IPS-18a (cell line): ENCODE data around the gene PTGDS.
A peak's percentile ranks its signal among the peaks of the same experiment; 100 is the strongest.

Experiments
- H3K27ac ChIP-seq: one replicate; pipeline ENCODE4 v1.5.1; 2013; ENCODE audit warnings: low read length
- H3K27me3 ChIP-seq: one replicate; pipeline ENCODE4 v1.6.1; 2013; ENCODE audit warnings: mild to moderate bottlenecking, low read length; ENCODE audit not compliant: control insufficient read depth, insufficient read depth
- H3K36me3 ChIP-seq: one replicate; pipeline ENCODE4 v1.6.1; 2013; ENCODE audit warnings: low read depth, low read length; ENCODE audit not compliant: control insufficient read depth
- H3K4me1 ChIP-seq: one replicate; pipeline ENCODE4 v1.6.1; 2013; ENCODE audit warnings: low read depth, low read length; ENCODE audit not compliant: control insufficient read depth
- H3K4me3 ChIP-seq: one replicate; pipeline ENCODE4 v1.5.1; 2013; ENCODE audit warnings: low read length
- H3K9ac ChIP-seq: one replicate; pipeline ENCODE4 v1.6.1; 2013; ENCODE audit warnings: mild to moderate bottlenecking, low read length, moderate library complexity
- H3K9me3 ChIP-seq: one replicate; pipeline ENCODE4 v1.6.1; 2013; ENCODE audit warnings: low read depth, low read length; ENCODE audit not compliant: control insufficient read depth

The PTGDS gene

GRCh38 chr9:136977223-136977622 lies at the start of gene PTGDS:
Gene PTGDS, plus strand, starts transcription at chr9:136977504. Its CDS starts 75 bp downstream, at chr9:136977579.
- Histone ChIP-seq H3K4me3 (peak within 1 kb of the TSS; percentile 58), H3K9ac (no peak within 1 kb of the TSS), H3K36me3 (no peaks in the 10 kb centered on the region), H3K4me1 (peaks cover 3% of the 10 kb centered on the region), H3K27ac (no peak within 1 kb of the TSS), H3K9me3 (no peaks in the 10 kb centered on the region), H3K27me3 (peaks cover 4% of the 10 kb centered on the region)

DNA sequence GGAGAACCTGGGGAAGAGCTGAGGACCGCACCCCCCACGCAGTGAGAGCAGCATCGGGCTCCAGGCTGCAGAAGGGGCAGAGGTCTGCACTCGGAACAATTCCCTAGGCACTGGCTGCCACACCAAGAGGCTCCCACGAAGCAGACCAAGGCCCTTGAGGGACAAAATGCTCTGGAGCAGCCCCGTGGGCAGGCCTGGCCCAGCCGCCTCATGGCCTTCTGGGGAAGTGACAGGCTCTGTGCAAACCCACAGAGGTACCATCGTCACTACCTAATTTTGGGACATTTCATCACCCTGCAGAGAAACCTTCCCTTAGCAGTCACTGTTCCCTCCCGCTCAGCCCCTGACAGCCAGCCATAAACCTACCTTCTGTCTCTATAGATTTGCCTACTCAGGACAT lies 48.7 kb upstream of the PTGDS start:
- no peak overlapping the region for H3K4me3 ChIP-seq
- no peaks in the 10 kb centered on the region for H3K9me3 ChIP-seq
- H3K36me3 ChIP-seq, result peaks cover 28% of the 10 kb centered on the region
- H3K4me1 ChIP-seq, result no peaks in the 10 kb centered on the region
- no peaks in the 10 kb centered on the region for H3K27me3 ChIP-seq
- H3K27ac ChIP-seq, result no peak overlapping the region
- H3K9ac ChIP-seq, result no peak overlapping the region

DNA sequence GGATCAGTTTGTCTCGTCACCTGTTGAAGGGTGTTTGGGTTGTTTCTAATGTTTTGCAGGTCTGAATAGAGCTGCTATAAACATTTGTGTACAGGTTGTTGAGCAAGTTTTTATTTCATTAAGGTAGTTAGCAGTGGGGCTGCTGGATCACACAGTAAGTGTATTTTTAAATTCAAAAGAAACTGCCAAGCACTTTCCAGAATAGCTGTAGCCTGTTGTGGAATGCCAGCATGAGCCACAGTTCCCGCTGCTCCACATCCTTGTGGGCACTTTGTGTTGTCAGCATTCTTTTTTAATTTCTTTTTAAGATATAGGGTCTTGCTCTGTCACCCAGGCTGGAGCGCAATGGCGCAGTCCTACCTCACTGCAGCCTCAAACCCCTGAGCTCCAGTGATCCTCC lies 47.3 kb upstream of the PTGDS start:
- Histone ChIP-seq H3K4me1 (no peaks in the 10 kb centered on the region), H3K27ac (no peak overlapping the region), H3K9me3 (no peaks in the 10 kb centered on the region), H3K9ac (no peak overlapping the region), H3K4me3 (no peak overlapping the region), H3K27me3 (no peaks in the 10 kb centered on the region), H3K36me3 (peaks cover 19% of the 10 kb centered on the region)

DNA sequence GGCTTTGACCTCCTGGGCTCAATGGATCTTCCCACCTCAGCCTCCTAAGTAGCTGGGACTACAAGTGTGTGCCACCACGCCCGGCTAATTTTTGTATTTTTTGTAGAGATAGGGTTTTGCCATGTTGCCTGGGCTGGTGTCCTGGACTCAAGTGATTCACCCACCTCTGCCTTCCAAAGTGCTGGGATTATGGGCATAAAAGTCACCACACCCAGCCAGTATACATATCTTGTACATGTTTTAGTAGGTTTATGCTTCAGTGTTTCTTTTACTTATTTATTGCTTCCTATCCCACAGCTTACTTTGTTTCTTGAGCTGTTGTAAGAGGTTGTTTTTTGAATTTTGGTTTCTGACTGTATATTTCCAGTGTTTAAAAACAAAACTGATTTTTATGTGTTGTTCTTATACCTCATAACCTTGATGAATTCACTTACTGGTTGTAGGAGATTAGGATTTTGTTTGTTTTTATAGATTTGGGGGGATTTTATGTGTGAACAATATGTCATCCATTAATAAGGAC lies 45.6 kb upstream of the PTGDS start:
- Histone ChIP-seq H3K4me3 (no peak overlapping the region), H3K9ac (no peak overlapping the region), H3K27me3 (no peaks in the 10 kb centered on the region), H3K36me3 (peaks cover 7% of the 10 kb centered on the region), H3K27ac (no peak overlapping the region), H3K9me3 (no peaks in the 10 kb centered on the region), H3K4me1 (no peaks in the 10 kb centered on the region)

DNA sequence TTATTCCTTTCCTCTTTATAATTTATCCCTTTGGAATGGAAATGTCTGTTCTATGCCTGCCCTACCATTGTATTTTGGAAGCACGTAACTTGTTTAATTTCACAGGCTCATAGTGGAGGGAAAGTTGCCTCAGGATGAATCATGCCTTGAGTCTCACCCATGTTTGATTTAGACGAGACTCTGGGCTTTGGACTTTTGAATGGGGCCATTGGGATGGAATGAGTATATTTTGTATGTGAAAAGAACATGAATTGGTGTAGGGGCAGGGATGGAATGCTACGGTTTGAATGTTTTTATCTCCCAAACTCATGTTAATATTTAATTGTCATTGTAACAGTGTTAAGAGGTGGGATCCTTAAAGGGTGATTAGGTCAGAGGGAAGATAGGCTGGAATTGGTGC lies 43.0 kb upstream of the PTGDS start:
- Histone ChIP-seq H3K9ac (no peak overlapping the region), H3K27me3 (no peaks in the 10 kb centered on the region), H3K36me3 (peaks cover 2% of the 10 kb centered on the region), H3K9me3 (no peaks in the 10 kb centered on the region), H3K27ac (no peak overlapping the region), H3K4me3 (no peak overlapping the region), H3K4me1 (no peaks in the 10 kb centered on the region)

GRCh38 chr9:136935651-136936050 lies 41.7 kb upstream of the PTGDS start:
- no peaks in the 10 kb centered on the region for H3K27me3 ChIP-seq
- no peak overlapping the region for H3K4me3 ChIP-seq
- no peak overlapping the region for H3K27ac ChIP-seq
- H3K4me1 ChIP-seq, result no peaks in the 10 kb centered on the region
- no peak overlapping the region for H3K9ac ChIP-seq
- no peaks in the 10 kb centered on the region for H3K9me3 ChIP-seq
- peaks cover 8% of the 10 kb centered on the region for H3K36me3 ChIP-seq

- Histone ChIP-seq H3K9me3 (no peaks in the 10 kb centered on the region), H3K4me3 (no peak overlapping the region), H3K27me3 (no peaks in the 10 kb centered on the region), H3K4me1 (no peaks in the 10 kb centered on the region), H3K36me3 (peaks cover 14% of the 10 kb centered on the region), H3K27ac (no peak overlapping the region), H3K9ac (no peak overlapping the region)
Observed at GRCh38 chr9:136936645-136937170, 40.6 kb upstream of the PTGDS start.

DNA sequence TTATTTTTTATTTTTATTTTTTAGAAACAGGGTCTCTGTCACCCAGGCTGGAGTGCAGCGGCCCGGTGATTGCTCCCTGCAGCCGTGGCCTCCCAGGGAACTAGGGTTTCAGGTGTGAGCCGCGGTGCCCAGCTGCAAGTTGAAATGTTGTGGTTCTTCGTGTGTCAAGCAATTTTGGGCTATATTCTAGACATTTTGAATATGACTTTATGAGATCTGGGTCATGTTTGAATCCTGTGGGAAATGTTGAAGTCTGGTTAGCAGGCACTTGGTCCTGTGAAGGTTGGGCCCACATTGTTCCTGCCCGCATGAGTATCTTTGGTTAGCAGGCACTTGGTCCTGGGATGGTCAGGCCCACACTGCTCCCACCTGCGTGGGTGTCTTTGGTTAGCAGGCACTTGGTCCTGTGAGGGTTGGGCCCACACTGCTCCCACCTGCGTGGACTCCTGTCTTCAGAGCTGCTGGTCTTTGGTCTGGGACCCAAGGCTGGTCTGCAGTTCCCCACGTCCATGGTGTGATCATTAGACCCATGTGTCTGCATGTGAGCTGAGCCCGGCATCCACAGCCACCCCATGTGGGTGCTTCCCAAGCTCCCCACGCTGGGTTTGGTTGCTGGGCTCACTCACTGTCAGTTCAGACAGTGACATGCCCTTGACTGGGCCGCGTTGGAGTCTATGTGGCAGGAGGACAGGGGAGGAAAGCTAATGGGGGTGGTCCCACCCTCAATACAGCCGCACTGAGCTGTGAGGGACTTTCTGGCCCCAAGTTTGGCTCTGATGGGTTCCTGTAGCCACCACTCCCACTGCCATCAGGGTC lies 39.9 kb upstream of the PTGDS start:
- Histone ChIP-seq H3K27ac (no peak overlapping the region), H3K36me3 (peaks cover 16% of the 10 kb centered on the region), H3K4me1 (no peaks in the 10 kb centered on the region)

DNA sequence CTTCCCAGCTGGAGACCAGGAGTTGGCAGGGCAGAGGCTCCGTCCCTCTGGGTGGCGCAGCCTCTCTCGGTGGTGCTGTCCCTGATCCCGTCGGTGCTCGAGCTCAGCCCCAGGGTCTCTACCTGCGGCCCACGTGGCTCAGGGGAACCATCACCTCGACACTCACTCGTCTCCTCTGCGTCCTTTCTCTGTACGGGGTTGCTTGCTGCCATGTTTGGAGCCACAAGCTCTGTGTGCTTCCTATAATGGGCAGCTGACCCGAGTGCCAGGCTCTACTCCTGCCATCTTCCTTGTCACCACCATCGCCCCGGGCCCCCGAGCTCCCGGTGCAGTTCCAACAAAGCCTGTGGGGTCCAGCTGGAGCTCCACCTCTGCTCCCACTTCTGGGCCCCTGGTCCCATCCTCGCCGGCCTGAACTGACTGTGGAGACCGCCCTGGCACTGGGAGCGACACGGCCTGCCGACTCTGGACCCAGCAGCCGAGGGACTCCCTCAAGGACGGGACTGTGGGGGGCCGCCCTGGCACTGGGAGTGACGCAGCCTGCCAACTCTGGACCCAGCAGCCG lies 37.8 kb upstream of the PTGDS start:
- H3K4me1 ChIP-seq, result no peaks in the 10 kb centered on the region
- no peaks in the 10 kb centered on the region for H3K9me3 ChIP-seq
- no peak overlapping the region for H3K27ac ChIP-seq
- no peaks in the 10 kb centered on the region for H3K27me3 ChIP-seq
- peaks cover 16% of the 10 kb centered on the region for H3K36me3 ChIP-seq
- H3K9ac ChIP-seq, result no peak overlapping the region
- H3K4me3 ChIP-seq, result no peak overlapping the region

More for the DNA sequence above, 39.9 kb upstream of the PTGDS start:
- Histone ChIP-seq H3K9ac (no peak overlapping the region), H3K4me3 (no peak overlapping the region), H3K27me3 (no peaks in the 10 kb centered on the region), H3K9me3 (no peaks in the 10 kb centered on the region)

DNA sequence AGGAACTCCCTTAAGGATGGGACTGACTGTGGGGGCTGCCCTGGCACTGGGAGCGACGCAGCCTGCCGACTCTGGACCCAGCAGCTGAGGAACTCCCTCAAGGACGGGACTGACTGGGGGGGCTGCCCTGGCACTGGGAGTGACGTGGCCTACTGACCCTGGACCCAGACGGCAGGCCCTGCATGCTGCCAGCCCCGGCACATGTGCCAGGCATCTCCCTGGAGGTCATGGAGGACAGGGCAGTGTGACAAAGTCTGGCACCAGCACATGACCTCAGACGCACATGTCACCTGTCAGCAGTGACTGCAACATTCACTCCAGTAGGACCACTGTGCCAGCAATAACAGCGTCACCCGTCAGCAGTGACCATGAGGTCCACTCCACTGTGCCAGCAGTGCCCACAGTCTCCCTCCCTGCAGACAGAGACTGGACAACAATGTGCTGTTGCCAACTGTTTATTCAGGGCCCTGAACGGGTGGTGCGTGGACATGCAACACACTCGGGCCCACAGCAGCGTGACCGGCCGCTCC lies 37.2 kb upstream of the PTGDS start:
- Histone ChIP-seq H3K9ac (no peak overlapping the region), H3K27ac (no peak overlapping the region), H3K36me3 (peaks cover 16% of the 10 kb centered on the region), H3K4me3 (no peak overlapping the region), H3K27me3 (no peaks in the 10 kb centered on the region), H3K4me1 (no peaks in the 10 kb centered on the region), H3K9me3 (no peaks in the 10 kb centered on the region)

DNA sequence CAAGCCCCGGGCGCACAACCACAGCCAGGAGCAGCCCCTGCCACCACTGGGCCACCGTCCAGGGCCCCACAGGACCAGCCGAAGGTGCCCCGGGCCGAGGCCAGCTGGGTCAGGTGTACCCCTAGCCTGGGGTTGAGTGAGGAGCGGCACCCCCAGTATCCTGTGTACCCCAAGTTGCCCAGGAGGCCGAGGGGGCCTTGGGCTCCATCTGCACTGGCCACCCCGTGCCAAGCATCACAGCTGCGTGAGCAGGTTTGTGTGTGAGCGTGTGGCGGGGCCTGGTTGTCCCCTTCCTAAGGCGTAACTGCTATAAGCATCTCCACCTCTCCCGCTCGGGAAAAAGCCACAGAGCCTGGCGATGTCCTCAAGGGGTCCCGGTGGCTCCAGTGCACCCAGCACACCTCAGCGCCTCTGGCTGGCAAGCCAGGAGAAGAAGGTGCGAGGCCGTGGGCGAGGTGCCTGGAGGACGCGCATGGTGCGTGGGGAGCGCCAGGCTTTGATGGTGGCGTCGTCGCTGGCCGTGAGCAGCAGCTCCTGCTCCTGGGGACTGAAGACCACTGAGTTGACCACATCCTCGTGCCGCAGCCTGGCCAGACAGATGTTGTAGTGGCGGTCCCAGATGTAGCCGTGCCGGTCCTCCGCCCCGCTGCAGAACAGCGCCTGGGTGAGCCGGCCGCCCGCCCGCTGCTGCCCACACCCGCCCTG lies 36.6 kb upstream of the PTGDS start:
- H3K4me3 ChIP-seq, result no peak overlapping the region
- no peaks in the 10 kb centered on the region for H3K4me1 ChIP-seq
- peaks cover 16% of the 10 kb centered on the region for H3K36me3 ChIP-seq
- H3K9me3 ChIP-seq, result no peaks in the 10 kb centered on the region
- no peaks in the 10 kb centered on the region for H3K27me3 ChIP-seq
- H3K27ac ChIP-seq, result no peak overlapping the region
- no peak overlapping the region for H3K9ac ChIP-seq
